Natural killer cell (primary cell): ENCODE results near the gene HACD4. TPM values are rescaled to one million over a fixed set of nuclear protein-coding genes. Genes with fewer than 3 reads are reported as not detected.
A peak's percentile ranks its signal among the peaks of the same experiment; 100 is the strongest.

Experiments used
- ATAC-seq, 3 donors: fragments of 150-1000 bp in 2 of 3; fragments of 200-7000 bp in 1 of 3; cut with Tn5 transposase; 1 replicate in 1 of 3; 2 replicates in 2 of 3; pipeline ENCODE4 v1.10.0; 2021; ENCODE audit warnings: mild to moderate bottlenecking in 2 of 3, moderate library complexity in 2 of 3
- DNase-seq, 2 donors: peaks; one replicate each; pipeline versions ENCODE4 v3.0.0 to v3.0.0-alpha.2; 2013 to 2021; ENCODE audit warnings: mixed read lengths in 1 of 2
- H3K27ac ChIP-seq: one replicate; pipeline ENCODE4 v1.5.1; 2013; ENCODE audit warnings: mild to moderate bottlenecking, low read length
- H3K27me3 ChIP-seq: one replicate; pipeline ENCODE4 v1.6.1; 2013; ENCODE audit warnings: low read length; ENCODE audit not compliant: control insufficient read depth, insufficient read depth
- H3K36me3 ChIP-seq: one replicate; pipeline ENCODE4 v1.6.1; 2013; ENCODE audit warnings: low read length; ENCODE audit not compliant: control insufficient read depth, insufficient read depth
- H3K4me1 ChIP-seq: one replicate; pipeline ENCODE4 v1.6.1; 2013; ENCODE audit warnings: low read length; ENCODE audit not compliant: control insufficient read depth, insufficient read depth
- H3K4me3 ChIP-seq: one replicate; pipeline ENCODE4 v1.5.1; 2013; ENCODE audit warnings: low read length
- H3K9me3 ChIP-seq: one replicate; pipeline ENCODE4 v1.6.1; 2013; ENCODE audit warnings: low read length; ENCODE audit not compliant: control insufficient read depth, insufficient read depth
- H3K27ac Mint-ChIP-seq, 2 donors: one replicate each; pipeline ENCODE4 v1.8.0; 2022; ENCODE audit warnings: mild to moderate bottlenecking in 2 of 2, mixed read lengths in 2 of 2, moderate library complexity in 1 of 2
- H3K27me3 Mint-ChIP-seq, 2 donors: one replicate each; pipeline ENCODE4 v1.8.0; 2022; ENCODE audit warnings: low read depth in 2 of 2, mixed read lengths in 2 of 2
- H3K36me3 Mint-ChIP-seq: one replicate; pipeline ENCODE4 v1.8.0; 2022; ENCODE audit warnings: mixed read lengths
- H3K4me1 Mint-ChIP-seq, 2 donors: one replicate each; pipeline ENCODE4 v1.8.0; 2022; ENCODE audit warnings: mixed read lengths in 2 of 2
- H3K4me3 Mint-ChIP-seq: one replicate; pipeline ENCODE4 v1.8.0; 2022; ENCODE audit warnings: mild to moderate bottlenecking, moderate library complexity, mixed read lengths
- H3K9me3 Mint-ChIP-seq, 2 donors: one replicate each; pipeline ENCODE4 v1.8.0; 2022; ENCODE audit warnings: mixed read lengths in 2 of 2
- WGBS: methylation state at CpG from one replicate; pipeline ENCODE4 v1.1.7; 2013; ENCODE audit warnings: missing lambda C conversion rate; ENCODE audit not compliant: insufficient coverage; 5-methylcytosine and 5-hydroxymethylcytosine counted together
- intact Hi-C: fragments of 100-400 bp; cut with micrococcal nuclease; formaldehyde crosslinking; loops from one replicate; pipeline ENCODE4 v1.14.2; 2022
- total RNA-seq, 4 donors: library from RNA; stranded (reverse); fragments of 120-200 nt in 1 of 4; gene quantifications; one replicate each; pipeline versions ENCODE4 v1.2.3 to v1.2.4, GENCODE V29; 2013 to 2022
- TF ChIP-seq, protein P1 (sequence below): fragments of 200-600 bp; IDR thresholded peaks from one replicate; pipeline ENCODE4 v1.8.0; 2022; ENCODE audit warnings: antibody characterized with exemption

Gene HACD4
- total RNA-seq, 3 donors from 2014 or later (not counting 1 experiment from before 2014, with no cell fraction given) = 14.0 to 16.5 (median 14.4) TPM

DNA sequence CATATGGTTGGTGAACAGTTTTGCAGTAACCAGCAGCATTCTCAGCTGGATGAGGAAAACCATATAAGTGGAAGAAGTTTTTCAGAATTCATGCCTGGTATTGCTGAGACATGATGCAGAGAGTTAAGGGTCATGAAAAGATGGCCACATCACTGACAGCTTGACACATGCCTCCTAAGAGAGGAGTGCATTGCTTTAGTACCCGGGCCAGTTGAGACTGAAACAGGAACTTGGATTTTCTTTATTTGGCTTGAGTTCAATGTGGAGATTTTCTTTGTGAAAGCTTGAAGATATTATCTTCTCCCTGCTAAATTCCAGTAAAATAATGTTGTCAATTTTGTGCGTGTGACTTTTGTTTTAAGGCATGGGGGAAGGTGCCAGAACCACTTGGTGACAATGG is 35.8 kb downstream of the HACD4 start:
- H3K4me1 Mint-ChIP-seq = peaks cover 9 to 10% of the 10 kb centered on the region in 2 donors
- TF ChIP-seq, protein P1, sequence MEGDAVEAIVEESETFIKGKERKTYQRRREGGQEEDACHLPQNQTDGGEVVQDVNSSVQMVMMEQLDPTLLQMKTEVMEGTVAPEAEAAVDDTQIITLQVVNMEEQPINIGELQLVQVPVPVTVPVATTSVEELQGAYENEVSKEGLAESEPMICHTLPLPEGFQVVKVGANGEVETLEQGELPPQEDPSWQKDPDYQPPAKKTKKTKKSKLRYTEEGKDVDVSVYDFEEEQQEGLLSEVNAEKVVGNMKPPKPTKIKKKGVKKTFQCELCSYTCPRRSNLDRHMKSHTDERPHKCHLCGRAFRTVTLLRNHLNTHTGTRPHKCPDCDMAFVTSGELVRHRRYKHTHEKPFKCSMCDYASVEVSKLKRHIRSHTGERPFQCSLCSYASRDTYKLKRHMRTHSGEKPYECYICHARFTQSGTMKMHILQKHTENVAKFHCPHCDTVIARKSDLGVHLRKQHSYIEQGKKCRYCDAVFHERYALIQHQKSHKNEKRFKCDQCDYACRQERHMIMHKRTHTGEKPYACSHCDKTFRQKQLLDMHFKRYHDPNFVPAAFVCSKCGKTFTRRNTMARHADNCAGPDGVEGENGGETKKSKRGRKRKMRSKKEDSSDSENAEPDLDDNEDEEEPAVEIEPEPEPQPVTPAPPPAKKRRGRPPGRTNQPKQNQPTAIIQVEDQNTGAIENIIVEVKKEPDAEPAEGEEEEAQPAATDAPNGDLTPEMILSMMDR = no peak
- H3K36me3 Mint-ChIP-seq = no peaks in the 10 kb centered on the region
- no peaks in the 10 kb centered on the region for H3K9me3 Mint-ChIP-seq
- intact Hi-C loops = no loop called here
- DNase-seq (no peak), ATAC-seq (no peak)
- Histone ChIP-seq H3K4me3 (no peak overlapping the region), H3K4me1 (no peaks in the 10 kb centered on the region), H3K9me3 (no peaks in the 10 kb centered on the region), H3K27me3 (no peaks in the 10 kb centered on the region), H3K27ac (no peak overlapping the region), H3K36me3 (peaks cover 10% of the 10 kb centered on the region)
- H3K27ac Mint-ChIP-seq = peak overlapping the region in 1 of 2 donors; percentile 19
- 82% methylated on average over 2 of the region's 2 CpGs for WGBS
- no peak overlapping the region for H3K4me3 Mint-ChIP-seq
- H3K27me3 Mint-ChIP-seq = no peaks in the 10 kb centered on the region

DNA sequence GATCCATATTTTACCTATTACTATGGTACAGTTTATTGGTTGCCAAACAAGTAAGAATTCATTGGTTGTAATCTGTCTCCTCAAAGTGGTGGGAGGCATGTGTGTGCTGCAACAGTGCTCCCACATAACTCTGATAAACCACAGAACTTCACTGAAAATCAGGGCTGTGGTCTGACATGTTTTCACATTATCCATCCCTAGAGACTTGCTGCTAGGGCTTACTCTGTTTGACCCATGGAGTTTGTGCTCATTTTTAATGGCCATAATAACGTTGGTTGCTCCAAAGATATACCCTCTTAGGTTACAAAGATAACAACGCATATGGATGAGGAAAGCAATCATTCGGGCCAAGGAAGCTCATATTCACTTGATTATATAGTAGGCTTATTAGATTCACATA is 37.0 kb downstream of the HACD4 start:
- 100% methylated on average over 1 of the region's 3 CpGs for WGBS
- H3K4me1 ChIP-seq = peaks cover 7% of the 10 kb centered on the region
- ATAC-seq = no peak
- intact Hi-C loops = no loop called here
- TF ChIP-seq, protein P1 = no peak
- DNase-seq = no peak
- H3K27ac ChIP-seq = no peak overlapping the region
- no peaks in the 10 kb centered on the region for H3K27me3 ChIP-seq
- Mint-ChIP-seq H3K27ac (no peak overlapping the region), H3K36me3 (no peaks in the 10 kb centered on the region), H3K4me1 (peaks cover 9 to 10% of the 10 kb centered on the region in 2 donors), H3K27me3 (no peaks in the 10 kb centered on the region), H3K4me3 (no peak overlapping the region), H3K9me3 (no peaks in the 10 kb centered on the region)
- no peak overlapping the region for H3K4me3 ChIP-seq
- peaks cover 10% of the 10 kb centered on the region for H3K36me3 ChIP-seq
- H3K9me3 ChIP-seq = no peaks in the 10 kb centered on the region

DNA sequence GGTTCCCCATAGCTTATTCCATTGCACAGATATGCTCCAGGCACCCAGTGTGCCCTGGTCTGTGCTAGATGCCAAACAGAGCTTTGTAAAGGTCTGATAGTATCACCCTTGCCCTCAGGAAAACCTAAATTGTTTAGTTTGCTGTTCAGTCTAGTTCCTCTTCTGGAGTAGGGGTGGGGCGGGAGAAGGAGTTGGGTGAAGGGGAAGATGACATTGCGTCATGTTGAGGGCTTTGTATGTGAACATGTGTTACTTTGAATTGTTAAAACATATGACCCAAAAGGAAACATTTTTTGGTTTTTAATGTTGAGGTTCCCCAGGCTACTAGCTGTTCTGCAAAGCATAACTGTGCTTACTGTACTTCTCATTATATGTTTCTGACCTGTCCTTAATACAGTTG is 40.6 kb downstream of the HACD4 start:
- H3K4me3 Mint-ChIP-seq = no peak overlapping the region
- peaks cover 11% of the 10 kb centered on the region for H3K36me3 ChIP-seq
- no peak overlapping the region for H3K27ac ChIP-seq
- no peaks in the 10 kb centered on the region for H3K9me3 ChIP-seq
- no peaks in the 10 kb centered on the region for H3K27me3 Mint-ChIP-seq
- no peak overlapping the region for H3K27ac Mint-ChIP-seq
- DNase-seq = no peak
- no peaks in the 10 kb centered on the region for H3K9me3 Mint-ChIP-seq
- no peak for ATAC-seq
- peaks cover 7% of the 10 kb centered on the region for H3K4me1 ChIP-seq
- 86% methylated on average over 2 of the region's 2 CpGs for WGBS
- no peaks in the 10 kb centered on the region for H3K27me3 ChIP-seq
- TF ChIP-seq, protein P1 = no peak
- no peak overlapping the region for H3K4me3 ChIP-seq
- H3K36me3 Mint-ChIP-seq = no peaks in the 10 kb centered on the region
- H3K4me1 Mint-ChIP-seq = no peaks in the 10 kb centered on the region
- intact Hi-C loops = no loop called here

DNA sequence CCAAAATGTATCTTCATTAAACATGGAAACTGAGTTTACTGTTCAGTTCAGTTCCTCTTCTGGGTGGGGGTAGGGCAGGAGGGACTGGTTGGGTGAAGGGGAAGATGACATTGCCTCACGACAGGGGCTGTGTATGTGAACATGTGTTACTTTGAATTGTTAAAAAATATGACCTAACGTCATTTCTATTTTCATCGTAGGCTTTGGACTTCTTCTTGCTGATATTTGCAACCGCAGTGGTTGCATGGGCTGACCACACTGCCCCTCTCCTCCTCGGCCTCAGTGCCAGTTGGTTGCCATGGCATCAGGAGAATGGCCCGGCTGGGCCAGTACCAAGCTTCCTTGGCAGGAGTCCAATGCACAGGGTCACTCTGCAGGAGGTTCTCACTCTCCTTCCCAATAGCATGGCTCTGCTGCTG is 41.5 kb downstream of the HACD4 start:
- peaks cover 7% of the 10 kb centered on the region for H3K4me1 ChIP-seq
- H3K36me3 Mint-ChIP-seq = no peaks in the 10 kb centered on the region

More for the DNA sequence above, 41.5 kb downstream of the HACD4 start:
- no peaks in the 10 kb centered on the region for H3K4me1 Mint-ChIP-seq
- intact Hi-C loops = no loop called here
- ATAC-seq (no peak), DNase-seq (no peak)
- no peak overlapping the region for H3K4me3 ChIP-seq
- no peaks in the 10 kb centered on the region for H3K27me3 ChIP-seq
- WGBS = 84% methylated on average over 6 of the region's 6 CpGs
- H3K27me3 Mint-ChIP-seq = no peaks in the 10 kb centered on the region
- no peaks in the 10 kb centered on the region for H3K9me3 ChIP-seq
- TF ChIP-seq, protein P1 = no peak
- H3K9me3 Mint-ChIP-seq = no peaks in the 10 kb centered on the region
- H3K27ac Mint-ChIP-seq = no peak overlapping the region
- no peak overlapping the region for H3K4me3 Mint-ChIP-seq
- H3K27ac ChIP-seq = no peak overlapping the region
- peaks cover 11% of the 10 kb centered on the region for H3K36me3 ChIP-seq
